Neural cell (in vitro differentiated cells): ENCODE measurements around the gene CEP128. TPM values are rescaled to one million over a fixed set of nuclear protein-coding genes. Genes with fewer than 3 reads are reported as not detected.
A peak's percentile ranks its signal among the peaks of the same experiment; 100 is the strongest.

Experiments
- H2AFZ ChIP-seq: fragments of 200-600, 300-800 bp; sonication (generic), shearing (Covaris generic); 2 replicates; pipeline ENCODE4 v1.6.0; 2014; ENCODE audit warnings: low read depth, mild to moderate bottlenecking, antibody characterized with exemption, low read length, moderate library complexity
- H3F3A ChIP-seq: fragments of 200-600 bp; shearing (Covaris generic); 2 replicates; pipeline ENCODE4 v1.6.1; 2016; ENCODE audit warnings: mild to moderate bottlenecking, moderate library complexity, mixed read lengths, antibody characterized with exemption, low read length; ENCODE audit not compliant: insufficient read depth, poor library complexity, severe bottlenecking
- H3K27ac ChIP-seq: fragments of 200-600, 300-800 bp; sonication (generic), shearing (Covaris generic); 2 replicates; pipeline ENCODE4 v1.5.1; 2014; ENCODE audit warnings: mild to moderate bottlenecking, low read length, moderate library complexity
- H3K27me3 ChIP-seq: fragments of 300-800, 200-600 bp; sonication (generic), shearing (Covaris generic); 2 replicates; pipeline ENCODE4 v1.6.0; 2014; ENCODE audit warnings: mild to moderate bottlenecking, low read depth, low read length, moderate library complexity; ENCODE audit not compliant: insufficient read depth
- H3K36me3 ChIP-seq: fragments of 300-800, 200-600 bp; sonication (generic), shearing (Covaris generic); 2 replicates; pipeline ENCODE4 v1.5.1; 2014; ENCODE audit warnings: mild to moderate bottlenecking, antibody characterized with exemption, low read length, moderate library complexity; ENCODE audit not compliant: insufficient read depth
- H3K4me2 ChIP-seq: fragments of 300-800, 200-600 bp; sonication (generic), shearing (Covaris generic); 2 replicates; pipeline ENCODE4 v1.6.0; 2014; ENCODE audit warnings: mild to moderate bottlenecking, low read length
- H3K4me3 ChIP-seq: fragments of 300-800, 200-600 bp; sonication (generic), shearing (Covaris generic); 2 replicates; pipeline ENCODE4 v1.5.1; 2014; ENCODE audit warnings: mild to moderate bottlenecking, low read length, moderate library complexity
- H3K79me2 ChIP-seq: fragments of 200-600 bp; shearing (Covaris generic); replicated peaks from 2 replicates; pipeline ENCODE4 v1.6.0; 2014; ENCODE audit warnings: mild to moderate bottlenecking, low read length, moderate library complexity; ENCODE audit not compliant: insufficient read depth
- H3K9ac ChIP-seq: fragments of 300-800, 200-600 bp; sonication (generic), shearing (Covaris generic); 2 replicates; pipeline ENCODE4 v1.6.1; 2016; ENCODE audit warnings: mild to moderate bottlenecking, low read length, mixed read lengths
- H3K9me2 ChIP-seq: fragments of 200-600 bp; shearing (Covaris generic); 2 replicates; pipeline ENCODE4 v1.6.1; 2016; ENCODE audit warnings: mild to moderate bottlenecking, low read length, mixed read lengths; ENCODE audit not compliant: insufficient read depth
- H3K9me3 ChIP-seq: fragments of 200-600, 300-800 bp; sonication (generic), shearing (Covaris generic); 2 replicates; pipeline ENCODE4 v1.6.1; 2016; ENCODE audit warnings: mild to moderate bottlenecking, mixed run types, low read length, moderate library complexity, mixed read lengths
- H4K20me1 ChIP-seq: fragments of 200-600 bp; shearing (Covaris generic); 2 replicates; pipeline ENCODE4 v1.6.1; 2016; ENCODE audit warnings: mild to moderate bottlenecking, mixed run types; ENCODE audit not compliant: insufficient read depth
- CTCF ChIP-seq: fragments of 450-650 bp; IDR thresholded peaks from 2 replicates; pipeline ENCODE4 v1.5.1; 2014; ENCODE audit warnings: antibody characterized with exemption, mild to moderate bottlenecking, moderate library complexity; ENCODE audit not compliant: poor library complexity, severe bottlenecking
- EP300 ChIP-seq: fragments of 450-650 bp; conservative IDR thresholded peaks from 2 replicates; pipeline ENCODE4 v1.6.1; 2014; ENCODE audit warnings: antibody characterized with exemption, mild to moderate bottlenecking, moderate library complexity; ENCODE audit not compliant: poor library complexity, severe bottlenecking
- EZH2 ChIP-seq: fragments of 200-600, 300-800 bp; shearing (Covaris generic), sonication (generic); IDR thresholded peaks from 2 replicates; pipeline ENCODE4 v1.6.1; 2014; ENCODE audit warnings: antibody characterized with exemption, low read length, borderline replicate concordance, mild to moderate bottlenecking; ENCODE audit not compliant: insufficient read depth, poor library complexity, severe bottlenecking
- MXI1 ChIP-seq: fragments of 450-650 bp; conservative IDR thresholded peaks from 2 replicates; pipeline ENCODE4 v1.6.1; 2014; ENCODE audit warnings: antibody characterized with exemption, mild to moderate bottlenecking; ENCODE audit not compliant: poor library complexity, severe bottlenecking
- POLR2AphosphoS5 ChIP-seq: IDR thresholded peaks from 2 replicates; pipeline ENCODE4 v1.6.1; 2012
- RAD21 ChIP-seq: fragments of 450-650 bp; conservative IDR thresholded peaks from 2 replicates; pipeline ENCODE4 v1.6.1; 2014; ENCODE audit warnings: antibody characterized with exemption, mild to moderate bottlenecking, moderate library complexity
- REST ChIP-seq: IDR thresholded peaks from 2 replicates; pipeline ENCODE4 v1.6.1; 2012; ENCODE audit warnings: borderline replicate concordance
- SMC3 ChIP-seq: fragments of 450-650 bp; conservative IDR thresholded peaks from 2 replicates; pipeline ENCODE4 v1.6.1; 2014; ENCODE audit warnings: antibody characterized with exemption, mild to moderate bottlenecking, moderate library complexity; ENCODE audit not compliant: poor library complexity
- TAF1 ChIP-seq: IDR thresholded peaks from 2 replicates; pipeline ENCODE4 v1.6.1; 2012; ENCODE audit warnings: low read depth
- polyA plus RNA-seq: library from polyadenylated mRNA; depleted of rRNA; stranded (reverse); fragments of >200 nt; gene quantifications from 2 replicates; pipeline ENCODE4 v1.2.3, GENCODE V29; 2014

CEP128 gene
- polyA plus RNA-seq, 1 donor from 2014 or later = 5.5 TPM

- Histone ChIP-seq H4K20me1 (no peaks in the 10 kb centered on the region), H3K79me2 (no peaks in the 10 kb centered on the region), H3K27ac (no peak overlapping the region), H3K36me3 (no peaks in the 10 kb centered on the region), H3F3A (no peaks in the 10 kb centered on the region), H2AFZ (no peak overlapping the region), H3K9me3 (no peaks in the 10 kb centered on the region), H3K27me3 (no peaks in the 10 kb centered on the region), H3K9me2 (no peaks in the 10 kb centered on the region), H3K4me2 (no peak overlapping the region), H3K9ac (no peak overlapping the region), H3K4me3 (no peak overlapping the region)
- TF ChIP-seq CTCF (peak; percentile 50), RAD21 (peak; percentile 46), SMC3 (no peak), TAF1 (no peak), EZH2 (no peak), POLR2AphosphoS5 (no peak)
Observed at GRCh38 chr14:80587096-80587724, 354.3 kb downstream of the CEP128 start.

- no peaks in the 10 kb centered on the region for H3K9me2 ChIP-seq
- no peak overlapping the region for H3K27ac ChIP-seq
- H3K79me2 ChIP-seq = no peaks in the 10 kb centered on the region
- H3K9ac ChIP-seq = no peak overlapping the region
- H3K27me3 ChIP-seq = no peaks in the 10 kb centered on the region
- H4K20me1 ChIP-seq = no peaks in the 10 kb centered on the region
- no peaks in the 10 kb centered on the region for H3K36me3 ChIP-seq
- no peak overlapping the region for H3K4me2 ChIP-seq
- no peak overlapping the region for H2AFZ ChIP-seq
- no peaks in the 10 kb centered on the region for H3F3A ChIP-seq
- H3K9me3 ChIP-seq = no peaks in the 10 kb centered on the region
- TF ChIP-seq EP300 = no peak
- TF ChIP-seq REST = no peak
- no peak for TF ChIP-seq MXI1
- TF ChIP-seq TAF1 = no peak
- TF ChIP-seq SMC3 = no peak
- no peak for TF ChIP-seq CTCF
- TF ChIP-seq RAD21 = no peak
- no peak for TF ChIP-seq POLR2AphosphoS5
- TF ChIP-seq EZH2 = no peak
- no peak overlapping the region for H3K4me3 ChIP-seq
Observed at GRCh38 chr14:80586131-80586530, 355.4 kb downstream of the CEP128 start.
